Mucosa of rectum (tissue), 2 donors: ENCODE measurements around the gene SMIM30.

Source experiments
- H3K27ac ChIP-seq, 2 donors: one replicate each; pipeline ENCODE4 v1.7.0; 2013; ENCODE audit warnings: inconsistent platforms in 2 of 2, low read depth in 2 of 2, low read length in 2 of 2
- H3K27me3 ChIP-seq, 2 donors: one replicate each; pipeline ENCODE4 v1.7.0; 2013; ENCODE audit warnings: low read length in 2 of 2; ENCODE audit not compliant: control insufficient read depth in 2 of 2, insufficient read depth in 2 of 2
- H3K36me3 ChIP-seq, 2 donors: one replicate each; pipeline ENCODE4 v1.7.0; 2013; ENCODE audit warnings: low read length in 2 of 2; ENCODE audit not compliant: control insufficient read depth in 2 of 2, insufficient read depth in 2 of 2
- H3K4me1 ChIP-seq, 2 donors: one replicate each; pipeline ENCODE4 v1.7.0; 2013; ENCODE audit warnings: low read length in 2 of 2, mild to moderate bottlenecking in 1 of 2; ENCODE audit not compliant: control insufficient read depth in 2 of 2, insufficient read depth in 2 of 2
- H3K4me3 ChIP-seq, 2 donors: one replicate each; pipeline ENCODE4 v1.7.0; 2013; ENCODE audit warnings: low read length in 2 of 2
- H3K9ac ChIP-seq, 2 donors: one replicate each; pipeline ENCODE4 v1.7.0; 2013; ENCODE audit warnings: low read length in 2 of 2, low read depth in 1 of 2, mild to moderate bottlenecking in 1 of 2
- H3K9me3 ChIP-seq, 2 donors: one replicate each; pipeline ENCODE4 v1.7.0; 2013; ENCODE audit warnings: low read length in 2 of 2; ENCODE audit not compliant: control insufficient read depth in 2 of 2
- donor health status: healthy.
- donor health status: Normal muscosa, but diverticular disease.

The SMIM30 gene

GRCh38 chr7:113085781-113086390, 32.5 kb downstream of the SMIM30 start:
- no peaks in the 10 kb centered on the region for H3K36me3 ChIP-seq
- no peak overlapping the region for H3K4me3 ChIP-seq
- no peaks in the 10 kb centered on the region for H3K4me1 ChIP-seq
- H3K9ac ChIP-seq, result no peak overlapping the region
- no peak overlapping the region for H3K27ac ChIP-seq
- H3K27me3 ChIP-seq, result peaks cover 7 to 8% of the 10 kb centered on the region in 2 donors
- H3K9me3 ChIP-seq, result no peaks in the 10 kb centered on the region

- H3K4me1 ChIP-seq, result no peaks in the 10 kb centered on the region
- H3K27ac ChIP-seq, result no peak overlapping the region
- H3K9me3 ChIP-seq, result no peaks in the 10 kb centered on the region
- no peaks in the 10 kb centered on the region for H3K36me3 ChIP-seq
- no peak overlapping the region for H3K9ac ChIP-seq
- no peak overlapping the region for H3K4me3 ChIP-seq
- peaks cover 7 to 8% of the 10 kb centered on the region in 2 donors for H3K27me3 ChIP-seq
Measured at GRCh38 chr7:113084496-113085172, 33.7 kb downstream of the SMIM30 start.

GRCh38 chr7:113083816-113084495, 34.4 kb downstream of the SMIM30 start:
- Histone ChIP-seq H3K27ac (no peak overlapping the region), H3K36me3 (no peaks in the 10 kb centered on the region), H3K4me3 (no peak overlapping the region), H3K9ac (no peak overlapping the region), H3K4me1 (no peaks in the 10 kb centered on the region), H3K27me3 (peaks cover 7 to 8% of the 10 kb centered on the region in 2 donors), H3K9me3 (no peaks in the 10 kb centered on the region)

GRCh38 chr7:113083132-113083815, 35.1 kb downstream of the SMIM30 start:
- no peak overlapping the region for H3K9ac ChIP-seq
- H3K27ac ChIP-seq, result no peak overlapping the region
- no peaks in the 10 kb centered on the region for H3K9me3 ChIP-seq
- no peak overlapping the region for H3K4me3 ChIP-seq
- no peaks in the 10 kb centered on the region for H3K36me3 ChIP-seq
- no peaks in the 10 kb centered on the region for H3K4me1 ChIP-seq
- H3K27me3 ChIP-seq, result peaks cover 7 to 8% of the 10 kb centered on the region in 2 donors

- H3K36me3 ChIP-seq, result no peaks in the 10 kb centered on the region
- no peaks in the 10 kb centered on the region for H3K9me3 ChIP-seq
- no peak overlapping the region for H3K27ac ChIP-seq
- no peaks in the 10 kb centered on the region for H3K27me3 ChIP-seq
- H3K9ac ChIP-seq, result no peak overlapping the region
- no peak overlapping the region for H3K4me3 ChIP-seq
- no peaks in the 10 kb centered on the region for H3K4me1 ChIP-seq
Measured at GRCh38 chr7:113078331-113078730, 40.0 kb downstream of the SMIM30 start.

GRCh38 chr7:113076703-113077102, 41.7 kb downstream of the SMIM30 start:
- Histone ChIP-seq H3K4me1 (no peaks in the 10 kb centered on the region), H3K27me3 (no peaks in the 10 kb centered on the region), H3K27ac (no peak overlapping the region), H3K4me3 (no peak overlapping the region), H3K36me3 (no peaks in the 10 kb centered on the region), H3K9ac (no peak overlapping the region), H3K9me3 (no peaks in the 10 kb centered on the region)

GRCh38 chr7:113071465-113071864, 46.9 kb downstream of the SMIM30 start:
- no peaks in the 10 kb centered on the region for H3K36me3 ChIP-seq
- H3K27ac ChIP-seq, result no peak overlapping the region
- H3K27me3 ChIP-seq, result no peaks in the 10 kb centered on the region
- no peak overlapping the region for H3K9ac ChIP-seq
- H3K4me3 ChIP-seq, result no peak overlapping the region
- no peaks in the 10 kb centered on the region for H3K9me3 ChIP-seq
- no peaks in the 10 kb centered on the region for H3K4me1 ChIP-seq
